A549 (cell line): ENCODE measurements around the gene TSPO. TPM values are rescaled to one million over a fixed set of nuclear protein-coding genes. Genes with fewer than 3 reads are reported as not detected.
"Not testable (repeated sequence)": the region's sequence is repeated elsewhere in the genome, so short reads cannot be mapped to it uniquely, and the experiment has no call there.

Experiments used
- ATAC-seq, 2 experiments: fragments of 200-7000 bp in 1 of 2; fragments of >200 bp in 1 of 2; cut with Nextera tagmentation in 1 of 2; cut with Tn5 transposase in 1 of 2; 3 replicates each; pipeline versions ENCODE4 v1.8.0 to v1.9.1; 2018 to 2020; ENCODE audit warnings: mild to moderate bottlenecking in 1 of 2, moderate library complexity in 1 of 2
- CTCF ChIA-PET: fragments of 300-600 bp; sonication (Branson Sonifier 250); formaldehyde crosslinking; extraction: SDS; loops from one replicate; lab custom pipeline; 2021; ENCODE audit warnings: antibody characterized with exemption, inconsistent platforms; lab: Yijun Ruan, JAX
- POLR2A ChIA-PET: fragments of 350-600 bp; formaldehyde crosslinking; extraction: SDS; loops from one replicate; lab custom pipeline; 2021; ENCODE audit warnings: antibody characterized with exemption, inconsistent platforms; lab: Yijun Ruan, JAX
- DNase-seq, 2 experiments: peaks; one replicate each; pipeline versions ENCODE4 v3.0.0 to v3.0.0-alpha.2; 2011 to 2016; ENCODE audit warnings: low read depth in 1 of 2, low spot score in 1 of 2
- FAIRE-seq: peaks from 2 replicates; lab custom pipeline; 2011; peaks lifted over from hg19 to GRCh38; lab: Jason Lieb, UNC
- H3K27ac ChIP-seq, 2 experiments: fragments of >200 bp; sonication (Bioruptor Twin); formaldehyde crosslinking; 3 replicates each; pipeline ENCODE4 v1.5.1; 2016 to 2017
- H3K4me1 ChIP-seq: fragments of >200 bp; sonication (Bioruptor Twin); formaldehyde crosslinking; 3 replicates; pipeline ENCODE4 v1.6.1; 2016
- H3K4me2 ChIP-seq: fragments of >200 bp; sonication (Bioruptor Twin); formaldehyde crosslinking; 3 replicates; pipeline ENCODE4 v1.6.1; 2016
- H3K4me3 ChIP-seq: fragments of >200 bp; sonication (Bioruptor Twin); formaldehyde crosslinking; 3 replicates; pipeline ENCODE4 v1.5.1; 2016
- H3K9me3 ChIP-seq: fragments of >200 bp; sonication (Bioruptor Twin); formaldehyde crosslinking; 3 replicates; pipeline ENCODE4 v1.6.1; 2016
- BHLHE40 ChIP-seq: IDR thresholded peaks from 2 replicates; pipeline ENCODE4 v1.6.1; 2012; ENCODE audit warnings: low read depth, low read length, inconsistent platforms
- CBX2 ChIP-seq: fragments of 200-600 bp; sonication (generic); IDR thresholded peaks from 2 replicates; pipeline ENCODE4 v1.6.1; 2016; ENCODE audit warnings: low read depth, mild to moderate bottlenecking, borderline replicate concordance
- CHD2 ChIP-seq: fragments of 150-350 bp; IDR thresholded peaks from 2 replicates; pipeline ENCODE4 v1.6.1; 2014; ENCODE audit warnings: low read length; ENCODE audit not compliant: partially characterized antibody
- EHMT2 ChIP-seq: fragments of 200-600 bp; sonication (generic); IDR thresholded peaks from 2 replicates; pipeline ENCODE4 v1.6.1; 2016; ENCODE audit warnings: antibody characterized with exemption, low read depth, mild to moderate bottlenecking, moderate library complexity
- EP300 ChIP-seq, 2 experiments: fragments of >200 bp; sonication (Bioruptor Twin); formaldehyde crosslinking; IDR thresholded peaks; 2 replicates in 1 of 2; 3 replicates in 1 of 2; pipeline ENCODE4 v1.6.1; 2016 to 2017
- FOXS1 ChIP-seq: fragments of 250-450 bp; sonication (Bioruptor Pico); IDR thresholded peaks from 2 replicates; pipeline ENCODE4 v1.5.0; 2020; ENCODE audit warnings: mild to moderate bottlenecking, moderate library complexity
- HOXB13 ChIP-seq: fragments of 250-450 bp; sonication (Bioruptor Pico); IDR thresholded peaks from 2 replicates; pipeline ENCODE4 v1.5.0; 2020; ENCODE audit warnings: low read depth, mild to moderate bottlenecking, moderate library complexity
- KDM5A ChIP-seq: fragments of 200-600 bp; sonication (generic); IDR thresholded peaks from 2 replicates; pipeline ENCODE4 v1.6.1; 2016; ENCODE audit warnings: antibody characterized with exemption, mild to moderate bottlenecking
- MAZ ChIP-seq: fragments of 150-350 bp; IDR thresholded peaks from 2 replicates; pipeline ENCODE4 v1.6.1; 2014; ENCODE audit warnings: antibody characterized with exemption, low read depth, low read length, borderline replicate concordance
- NR3C1 ChIP-seq: fragments of >200 bp; sonication (Bioruptor Twin); formaldehyde crosslinking; IDR thresholded peaks from 3 replicates; pipeline ENCODE4 v1.6.1; 2017
- POLR2AphosphoS2 ChIP-seq: conservative IDR thresholded peaks from 2 replicates; pipeline ENCODE4 v1.6.1; 2012; ENCODE audit warnings: low read length, improper control_type of control experiment, inconsistent platforms
- RAD21 ChIP-seq, 2 experiments: fragments of >200 bp in 1 of 2; sonication (Bioruptor Twin) in 1 of 2; formaldehyde crosslinking in 1 of 2; IDR thresholded peaks in 1 of 2; conservative IDR thresholded peaks in 1 of 2; 2 replicates in 1 of 2; 3 replicates in 1 of 2; pipeline ENCODE4 v1.6.1; 2012 to 2018; ENCODE audit warnings: inconsistent platforms in 1 of 2
- RNF2 ChIP-seq: fragments of 200-600 bp; sonication (generic); IDR thresholded peaks from 2 replicates; pipeline ENCODE4 v1.6.1; 2016; ENCODE audit warnings: low read depth, mild to moderate bottlenecking, antibody characterized with exemption, moderate library complexity, borderline replicate concordance
- SREBF2 ChIP-seq: fragments of 450-650 bp; IDR thresholded peaks from 2 replicates; pipeline ENCODE4 v1.6.1; 2014; ENCODE audit warnings: mild to moderate bottlenecking, moderate library complexity
- TP53 ChIP-seq: fragments of 250-450 bp; sonication (Bioruptor Pico); IDR thresholded peaks from 2 replicates; pipeline ENCODE4 v1.5.0; 2021; ENCODE audit warnings: mild to moderate bottlenecking, moderate library complexity
- ZC3H11A ChIP-seq: fragments of 450-650 bp; IDR thresholded peaks from 2 replicates; pipeline ENCODE4 v1.6.1; 2014; ENCODE audit warnings: antibody characterized with exemption, mild to moderate bottlenecking
- ZSCAN20 ChIP-seq: fragments of 250-450 bp; sonication (Bioruptor Pico); IDR thresholded peaks from 2 replicates; pipeline ENCODE4 v1.8.0; 2022; ENCODE audit warnings: mild to moderate bottlenecking, moderate library complexity
- WGBS: methylation state at CpG from one replicate; pipeline ENCODE4 v1.1.6; 2017; ENCODE audit errors: missing lambda C conversion rate; 5-methylcytosine and 5-hydroxymethylcytosine counted together
- polyA plus RNA-seq, 4 experiments: library from polyadenylated mRNA; depleted of rRNA in 3 of 4; stranded (reverse); fragments of >200 nt; fragmentation: RNase III in 1 of 4; extraction: RNeasy Plus Mini Kit Qiagen cat#74134 plus additional on column Dnase treatment in 1 of 4; gene quantifications; 2 replicates in 3 of 4; 3 replicates in 1 of 4; pipeline ENCODE4 v1.2.3, GENCODE V29; 2011 to 2017
- TF ChIP-seq, protein P1 (sequence below): IDR thresholded peaks from 2 replicates; pipeline ENCODE4 v1.6.1; 2012
- TF ChIP-seq, protein P2 (sequence below): IDR thresholded peaks from 2 replicates; pipeline ENCODE4 v1.6.1; 2012
- TF ChIP-seq, protein P3 (sequence below): fragments of 150-350 bp; IDR thresholded peaks from 2 replicates; pipeline ENCODE4 v1.6.1; 2014; ENCODE audit warnings: low read depth, mild to moderate bottlenecking, low read length
- TF ChIP-seq, protein P4 (sequence below): fragments of >200 bp; sonication (Bioruptor Twin); formaldehyde crosslinking; IDR thresholded peaks from 3 replicates; pipeline ENCODE4 v1.6.1; 2016

TSPO gene
- polyA plus RNA-seq, 2 of the 4 experiments (the other 2 are of a cell fraction): 43.2 to 94.4 TPM

DNA sequence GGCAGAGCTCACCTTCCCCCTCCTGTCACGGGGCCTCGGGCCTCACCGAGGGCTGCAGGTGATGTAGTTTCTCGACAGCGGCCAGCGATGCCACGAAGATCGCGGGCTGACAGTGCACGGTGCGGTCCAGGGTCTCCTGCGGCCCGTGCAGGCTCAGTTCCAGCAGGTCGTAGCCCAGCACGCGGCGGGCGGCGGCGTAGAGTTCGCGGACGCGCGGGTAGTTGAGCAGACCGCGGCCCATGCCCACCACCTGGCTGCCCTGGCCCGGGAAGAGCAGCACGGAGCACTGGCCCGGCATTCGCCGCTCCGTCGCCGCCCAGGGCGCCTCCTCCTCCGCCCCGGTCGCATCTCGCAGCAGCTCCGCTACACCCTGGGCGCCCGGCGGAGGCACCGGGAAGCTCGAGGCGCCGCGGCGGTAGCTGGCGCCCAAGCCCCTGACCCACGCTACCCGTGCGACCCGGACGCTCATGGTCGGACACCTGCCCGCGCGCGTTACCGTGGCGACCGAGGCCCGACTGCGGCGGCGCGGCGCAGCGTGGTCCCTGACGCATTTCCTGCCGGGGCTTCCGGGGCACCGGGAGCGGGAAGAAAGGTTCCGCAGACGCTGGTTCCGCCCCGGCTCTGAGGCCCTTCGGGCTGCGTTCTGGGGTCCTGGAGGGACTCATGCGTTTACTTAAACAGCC is 8.3 kb upstream of the TSPO start, which contains the start of gene MCAT (continued):
- TF ChIP-seq, protein P1, sequence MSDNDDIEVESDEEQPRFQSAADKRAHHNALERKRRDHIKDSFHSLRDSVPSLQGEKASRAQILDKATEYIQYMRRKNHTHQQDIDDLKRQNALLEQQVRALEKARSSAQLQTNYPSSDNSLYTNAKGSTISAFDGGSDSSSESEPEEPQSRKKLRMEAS: peak; percentile 79
- TF ChIP-seq RAD21 (conservative IDR thresholded peaks at IDR 0.05 in 1 of 2, IDR thresholded peaks at IDR 0.05 in 1 of 2) (no peak), CBX2 (no peak), EHMT2 (no peak), KDM5A (0 out of 2 replicates have a peak, but pooled peaks have one; percentile 28), HOXB13 (no peak)
- TF ChIP-seq, protein P2, sequence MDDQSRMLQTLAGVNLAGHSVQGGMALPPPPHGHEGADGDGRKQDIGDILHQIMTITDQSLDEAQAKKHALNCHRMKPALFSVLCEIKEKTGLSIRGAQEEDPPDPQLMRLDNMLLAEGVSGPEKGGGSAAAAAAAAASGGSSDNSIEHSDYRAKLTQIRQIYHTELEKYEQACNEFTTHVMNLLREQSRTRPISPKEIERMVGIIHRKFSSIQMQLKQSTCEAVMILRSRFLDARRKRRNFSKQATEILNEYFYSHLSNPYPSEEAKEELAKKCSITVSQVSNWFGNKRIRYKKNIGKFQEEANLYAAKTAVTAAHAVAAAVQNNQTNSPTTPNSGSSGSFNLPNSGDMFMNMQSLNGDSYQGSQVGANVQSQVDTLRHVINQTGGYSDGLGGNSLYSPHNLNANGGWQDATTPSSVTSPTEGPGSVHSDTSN: no peak

DNA sequence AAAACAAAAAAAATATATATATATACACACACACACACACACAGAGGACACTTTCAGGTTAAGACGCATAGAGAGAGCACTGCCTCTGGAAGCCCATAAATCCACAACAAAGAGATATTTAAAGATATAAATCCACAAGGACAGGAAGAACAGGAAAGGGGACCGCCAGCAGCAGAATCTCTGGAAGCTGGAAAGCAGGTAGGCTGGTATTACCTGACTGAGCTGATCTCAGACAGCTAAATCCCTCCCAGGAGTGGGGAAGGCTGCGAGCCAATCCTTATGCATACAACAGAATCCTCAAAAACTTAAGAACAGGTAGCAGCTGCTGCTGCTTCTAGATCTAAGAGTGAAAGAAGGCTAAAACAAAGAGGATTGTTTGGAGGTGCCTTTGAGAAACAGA is 6.4 kb upstream of the TSPO start:
- FAIRE-seq: no peak
- WGBS: 77% methylated on average over 3 of the region's 3 CpGs
- peaks cover 6% of the 10 kb centered on the region; the same call in 2 of the 3 replicates for H3K4me1 ChIP-seq
- ChIA-PET POLR2A (no interaction called here), CTCF (no interaction called here)
- no peak for DNase-seq
- no peak for ATAC-seq
- no peaks in the 10 kb centered on the region for H3K9me3 ChIP-seq
- TF ChIP-seq RNF2 (no peak), SREBF2 (no peak), FOXS1 (CRISPR knock-in tag) (no peak), ZC3H11A (no peak), POLR2AphosphoS2 (no peak), EP300 (IDR thresholded peaks at IDR 0.05) (no peak), TP53 (CRISPR knock-in tag) (no peak)
- no peak overlapping the region for H3K4me2 ChIP-seq
- H3K4me3 ChIP-seq: no peak overlapping the region
- no peak overlapping the region for H3K27ac ChIP-seq

DNA sequence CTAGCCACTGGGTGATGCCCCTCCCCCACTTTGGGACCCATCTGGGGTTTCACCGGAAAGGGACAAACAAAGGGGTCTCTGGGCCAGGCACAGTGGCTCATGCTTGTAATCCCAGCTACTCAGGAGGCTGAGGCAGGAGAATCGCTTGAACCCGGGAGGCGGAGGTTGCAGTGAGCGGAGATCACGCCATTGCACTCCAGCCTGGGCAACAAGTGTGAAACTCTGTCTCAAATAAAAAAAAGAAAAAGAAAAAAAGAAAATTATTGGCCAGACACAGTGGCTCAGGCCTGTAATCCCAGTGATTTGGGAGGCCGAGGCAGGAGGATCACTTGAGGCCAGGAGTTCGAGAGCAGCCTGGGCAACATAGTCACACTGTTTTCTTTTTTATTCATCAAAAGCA is 6.0 kb upstream of the TSPO start:
- not testable (repeated sequence) for H3K4me1 ChIP-seq, H3K4me2 ChIP-seq, H3K27ac ChIP-seq, H3K4me3 ChIP-seq, DNase-seq, ATAC-seq, FAIRE-seq, H3K9me3 ChIP-seq
- ChIA-PET CTCF (interaction anchor here (0.5 kb wide), 1 partner anchor 507 kb away, joined by 4 read pairs; no protein-coding TSS in a partner anchor), POLR2A (interaction anchor here (0.6 kb wide), 1 partner anchor 20 kb away, joined by 3 read pairs; no protein-coding TSS in a partner anchor)
- WGBS: 88% methylated on average over 8 of the region's 8 CpGs

DNA sequence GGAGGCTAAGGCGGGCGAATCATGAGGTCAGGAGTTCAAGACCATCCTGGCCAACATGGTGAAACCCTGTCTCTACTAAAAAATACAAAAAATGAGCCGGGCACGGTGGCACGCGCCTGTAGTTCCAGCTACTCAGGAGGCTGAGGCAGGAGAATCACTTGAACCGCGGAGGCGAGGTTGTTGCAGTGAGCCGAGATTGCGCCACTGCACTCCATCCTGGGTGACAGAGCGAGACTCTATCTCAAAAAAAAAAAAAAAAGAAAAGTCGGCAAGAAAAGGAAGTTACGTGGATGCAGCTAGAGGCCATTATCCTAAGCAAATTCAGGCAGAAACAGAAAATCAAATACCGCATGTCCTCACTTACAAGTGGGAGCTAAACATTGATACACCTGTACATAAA is 5.0 kb upstream of the TSPO start:
- H3K9me3 ChIP-seq, H3K4me2 ChIP-seq, H3K4me1 ChIP-seq, H3K4me3 ChIP-seq, FAIRE-seq, POLR2A ChIA-PET, DNase-seq, H3K27ac ChIP-seq, ATAC-seq: not testable (repeated sequence)
- WGBS: 88% methylated on average over 15 of the region's 15 CpGs
- CTCF ChIA-PET: interaction anchor here (0.6 kb wide), 1 partner anchor 117 kb away, joined by 4 read pairs; no protein-coding TSS in a partner anchor

DNA sequence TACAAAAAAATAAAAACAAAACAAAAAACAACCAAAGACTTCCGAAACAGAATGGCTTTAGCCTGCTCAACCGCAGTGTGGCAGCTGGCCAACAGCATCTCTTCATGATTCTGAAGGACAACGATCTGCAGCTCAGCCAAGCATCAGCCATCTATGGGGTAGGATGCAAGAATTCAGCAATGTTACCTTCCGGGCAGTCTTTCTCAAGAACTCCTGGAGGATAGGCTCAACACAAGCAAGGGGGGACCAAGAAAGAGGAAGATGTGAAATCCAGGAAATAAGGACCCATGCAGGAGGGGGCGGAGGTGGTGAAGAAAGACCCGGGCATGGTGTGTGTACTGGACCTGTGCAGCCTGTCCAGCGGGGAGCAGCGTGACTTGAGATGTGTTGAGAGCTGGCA is 3.5 kb upstream of the TSPO start:
- peaks cover 6% of the 10 kb centered on the region; the same call in 1 of the 3 replicates for H3K4me1 ChIP-seq
- no peak for FAIRE-seq
- no peak for DNase-seq
- TF ChIP-seq EHMT2 (no peak), SREBF2 (no peak), ZSCAN20 (CRISPR knock-in tag) (no peak), NR3C1 (no peak), BHLHE40 (no peak), TP53 (CRISPR knock-in tag) (no peak), MAZ (no peak), CHD2 (no peak)
- TF ChIP-seq, protein P3, sequence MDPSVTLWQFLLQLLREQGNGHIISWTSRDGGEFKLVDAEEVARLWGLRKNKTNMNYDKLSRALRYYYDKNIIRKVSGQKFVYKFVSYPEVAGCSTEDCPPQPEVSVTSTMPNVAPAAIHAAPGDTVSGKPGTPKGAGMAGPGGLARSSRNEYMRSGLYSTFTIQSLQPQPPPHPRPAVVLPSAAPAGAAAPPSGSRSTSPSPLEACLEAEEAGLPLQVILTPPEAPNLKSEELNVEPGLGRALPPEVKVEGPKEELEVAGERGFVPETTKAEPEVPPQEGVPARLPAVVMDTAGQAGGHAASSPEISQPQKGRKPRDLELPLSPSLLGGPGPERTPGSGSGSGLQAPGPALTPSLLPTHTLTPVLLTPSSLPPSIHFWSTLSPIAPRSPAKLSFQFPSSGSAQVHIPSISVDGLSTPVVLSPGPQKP: no peak
- TF ChIP-seq, protein P4, sequence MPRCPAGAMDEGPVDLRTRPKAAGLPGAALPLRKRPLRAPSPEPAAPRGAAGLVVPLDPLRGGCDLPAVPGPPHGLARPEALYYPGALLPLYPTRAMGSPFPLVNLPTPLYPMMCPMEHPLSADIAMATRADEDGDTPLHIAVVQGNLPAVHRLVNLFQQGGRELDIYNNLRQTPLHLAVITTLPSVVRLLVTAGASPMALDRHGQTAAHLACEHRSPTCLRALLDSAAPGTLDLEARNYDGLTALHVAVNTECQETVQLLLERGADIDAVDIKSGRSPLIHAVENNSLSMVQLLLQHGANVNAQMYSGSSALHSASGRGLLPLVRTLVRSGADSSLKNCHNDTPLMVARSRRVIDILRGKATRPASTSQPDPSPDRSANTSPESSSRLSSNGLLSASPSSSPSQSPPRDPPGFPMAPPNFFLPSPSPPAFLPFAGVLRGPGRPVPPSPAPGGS: no peak
- WGBS: 81% methylated on average over 8 of the region's 8 CpGs
- CTCF ChIA-PET: no interaction called here
- POLR2A ChIA-PET: interaction anchor here (0.8 kb wide), 1 partner anchor 39 kb away, joined by 7 read pairs; no protein-coding TSS in a partner anchor
- no peak overlapping the region for H3K4me2 ChIP-seq
- no peak for ATAC-seq
- H3K27ac ChIP-seq: no peak overlapping the region
- H3K9me3 ChIP-seq: no peaks in the 10 kb centered on the region
- H3K4me3 ChIP-seq: no peak overlapping the region
